GM19467 (cell line): ENCODE data around the gene MARCHF9.
"Not testable (repeated sequence)": the region's sequence is repeated elsewhere in the genome, so short reads cannot be mapped to it uniquely, and the experiment has no call there.

Experiments
- ATAC-seq: cut with Tn5 transposase; IDR thresholded peaks from one replicate; pipeline ENCODE4 v1.9.1; 2021; ENCODE audit warnings: mild to moderate bottlenecking, moderate library complexity; ENCODE audit not compliant: unreplicated experiment

The MARCHF9 gene, protein sequence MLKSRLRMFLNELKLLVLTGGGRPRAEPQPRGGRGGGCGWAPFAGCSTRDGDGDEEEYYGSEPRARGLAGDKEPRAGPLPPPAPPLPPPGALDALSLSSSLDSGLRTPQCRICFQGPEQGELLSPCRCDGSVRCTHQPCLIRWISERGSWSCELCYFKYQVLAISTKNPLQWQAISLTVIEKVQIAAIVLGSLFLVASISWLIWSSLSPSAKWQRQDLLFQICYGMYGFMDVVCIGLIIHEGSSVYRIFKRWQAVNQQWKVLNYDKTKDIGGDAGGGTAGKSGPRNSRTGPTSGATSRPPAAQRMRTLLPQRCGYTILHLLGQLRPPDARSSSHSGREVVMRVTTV

GRCh38 chr12:57754411-57755193 is at the start of gene MARCHF9:
MARCHF9 (plus strand) TSS chr12:57755103; CDS start chr12:57755529, 426 bp downstream.
- peak; percentile 23 for ATAC-seq

- no peak for ATAC-seq
These were observed 47.7 kb upstream of the MARCHF9 start for GRCh38 chr12:57707250-57707649.

DNA sequence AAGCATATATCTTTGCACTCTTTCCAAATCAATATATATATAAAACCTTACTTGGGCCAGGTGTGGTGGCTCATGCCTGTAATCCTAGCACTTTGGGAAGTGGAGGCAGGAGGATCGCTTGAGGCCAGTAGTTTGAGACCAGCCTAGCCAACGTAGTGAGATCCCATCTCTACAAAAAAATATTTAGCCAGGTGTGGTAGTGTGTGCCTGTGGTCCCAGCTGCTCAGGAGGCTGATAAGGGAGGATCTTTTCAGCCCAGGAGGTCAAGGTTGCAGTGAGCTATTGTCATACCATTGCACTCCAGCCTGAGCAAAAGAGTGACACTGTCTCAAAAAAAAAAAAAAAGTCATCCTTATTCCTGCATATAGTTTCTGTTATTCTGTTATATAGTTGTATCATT is 46.6 kb upstream of the MARCHF9 start:
- ATAC-seq: no peak

DNA sequence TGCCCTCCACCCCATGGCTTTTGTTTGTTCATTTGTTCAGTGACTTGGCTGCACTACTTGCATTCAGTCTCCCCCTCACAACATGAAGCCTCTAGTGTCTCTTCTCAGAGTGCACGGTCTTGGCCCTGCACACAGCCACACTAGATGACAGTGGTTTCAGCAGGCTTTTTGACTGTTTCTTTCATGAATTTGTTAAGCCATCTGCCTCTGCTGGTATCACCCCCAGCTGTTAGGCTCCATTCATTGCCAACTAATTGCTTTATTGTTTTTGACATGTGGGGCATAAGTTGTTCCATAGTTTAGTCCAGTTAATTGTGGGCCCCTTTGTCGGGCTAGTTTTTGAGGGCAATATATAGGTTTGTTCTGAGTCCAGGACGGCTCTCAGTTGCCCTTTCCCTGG is 42.2 kb upstream of the MARCHF9 start:
- no peak for ATAC-seq

GRCh38 chr12:57713209-57713608 is 41.7 kb upstream of the MARCHF9 start:
- no peak for ATAC-seq

- not testable (repeated sequence) for ATAC-seq
These were observed 39.7 kb upstream of the MARCHF9 start for GRCh38 chr12:57715036-57715748.

- ATAC-seq: no peak
These were observed 39.1 kb upstream of the MARCHF9 start for GRCh38 chr12:57715786-57716185.

- ATAC-seq: no peak
These were observed 38.6 kb upstream of the MARCHF9 start for GRCh38 chr12:57716305-57716704.

DNA sequence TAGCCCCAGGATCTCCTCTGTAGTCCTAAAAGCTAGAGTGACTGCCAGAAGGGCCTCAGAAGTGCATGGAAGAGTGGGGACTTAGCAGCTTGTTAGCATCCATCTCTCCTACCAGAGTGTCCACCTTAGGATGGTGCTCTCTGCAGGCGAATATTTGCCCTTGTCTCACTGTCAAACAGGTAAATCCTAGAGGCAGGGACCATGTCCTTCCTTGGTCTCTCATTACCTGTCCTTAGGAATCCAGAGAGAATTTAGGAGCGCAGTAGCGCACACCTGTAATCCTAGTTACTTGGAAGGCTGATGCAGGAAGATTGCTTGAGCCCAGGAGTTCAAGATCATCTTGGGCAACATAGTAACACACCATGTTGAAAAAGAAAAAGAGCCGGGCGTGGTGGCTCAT is 37.8 kb upstream of the MARCHF9 start:
- no peak for ATAC-seq

DNA sequence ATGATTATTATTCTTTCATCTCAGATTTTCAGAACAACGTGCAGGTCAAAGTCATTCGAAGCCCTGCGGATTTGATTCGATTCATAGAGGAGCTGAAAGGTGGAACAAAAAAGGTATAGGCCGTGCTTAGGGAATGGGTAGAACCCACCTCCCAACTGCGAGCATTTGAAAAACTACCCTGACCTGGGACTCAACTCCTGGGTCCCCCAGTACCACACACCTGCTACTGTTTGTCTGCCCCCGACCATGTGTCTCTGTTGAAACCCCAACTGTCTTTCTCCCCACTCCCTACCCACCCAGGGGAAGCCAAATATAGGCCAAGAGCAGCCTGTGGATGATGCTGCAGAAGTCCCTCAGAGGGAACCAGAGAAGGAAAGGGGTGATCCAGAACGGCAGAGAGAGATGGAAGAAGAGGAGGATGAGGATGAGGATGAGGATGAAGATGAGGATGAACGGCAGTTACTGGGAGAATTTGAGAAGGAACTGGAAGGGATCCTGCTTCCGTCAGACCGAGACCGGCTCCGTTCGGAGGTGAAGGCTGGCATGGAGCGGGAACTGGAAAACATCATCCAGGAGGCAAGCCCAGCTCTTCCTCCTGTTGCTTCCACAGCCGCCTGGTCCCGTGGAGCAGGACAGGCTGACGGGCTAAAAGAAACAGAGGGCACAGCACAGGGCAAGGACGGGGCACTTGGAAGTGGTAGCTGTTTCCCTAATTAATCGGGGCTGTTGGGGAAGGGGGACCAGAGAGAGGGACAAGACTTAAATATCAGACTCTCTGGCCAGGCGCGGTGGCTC is 36.9 kb upstream of the MARCHF9 start:
- ATAC-seq: no peak

DNA sequence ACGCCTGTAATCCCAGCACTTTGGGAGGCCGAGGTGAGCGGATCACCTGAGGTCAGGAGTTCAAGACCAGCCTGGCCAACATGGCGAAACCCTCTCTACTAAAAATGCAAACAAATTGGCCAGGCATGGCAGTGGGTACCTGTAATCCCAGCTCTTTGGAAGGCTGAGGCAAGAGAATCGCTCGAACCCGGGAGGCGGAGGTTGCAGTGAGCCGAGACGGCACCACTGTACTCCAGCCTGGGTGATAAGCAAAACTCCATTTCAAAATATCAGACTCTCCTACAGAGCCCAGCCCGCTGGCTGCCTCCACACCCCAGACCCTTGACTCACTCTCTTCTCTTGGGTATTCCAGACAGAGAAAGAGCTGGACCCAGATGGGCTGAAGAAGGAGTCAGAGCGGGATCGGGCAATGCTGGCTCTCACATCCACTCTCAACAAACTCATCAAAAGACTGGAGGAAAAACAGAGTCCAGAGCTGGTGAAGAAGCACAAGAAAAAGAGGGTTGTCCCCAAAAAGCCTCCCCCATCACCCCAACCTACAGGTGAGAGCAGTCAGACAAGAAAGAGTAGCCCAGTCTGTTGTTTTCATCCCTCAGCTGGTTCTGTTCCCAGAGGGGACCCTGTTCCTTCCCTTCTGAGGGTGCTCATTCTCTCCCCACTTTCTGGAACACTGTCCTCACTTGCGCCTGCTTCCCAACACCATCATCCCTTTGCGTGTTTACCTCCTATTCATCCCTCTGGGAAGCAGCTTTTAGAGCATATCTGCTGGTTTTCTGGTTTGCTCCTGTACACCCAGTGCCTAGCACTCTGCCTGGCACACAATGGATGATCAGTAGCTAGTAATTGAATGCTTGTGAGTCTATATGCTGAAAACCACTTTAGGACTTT is 36.0 kb upstream of the MARCHF9 start:
- no peak for ATAC-seq

- ATAC-seq: no peak
These were observed 34.9 kb upstream of the MARCHF9 start for GRCh38 chr12:57719777-57720605.

DNA sequence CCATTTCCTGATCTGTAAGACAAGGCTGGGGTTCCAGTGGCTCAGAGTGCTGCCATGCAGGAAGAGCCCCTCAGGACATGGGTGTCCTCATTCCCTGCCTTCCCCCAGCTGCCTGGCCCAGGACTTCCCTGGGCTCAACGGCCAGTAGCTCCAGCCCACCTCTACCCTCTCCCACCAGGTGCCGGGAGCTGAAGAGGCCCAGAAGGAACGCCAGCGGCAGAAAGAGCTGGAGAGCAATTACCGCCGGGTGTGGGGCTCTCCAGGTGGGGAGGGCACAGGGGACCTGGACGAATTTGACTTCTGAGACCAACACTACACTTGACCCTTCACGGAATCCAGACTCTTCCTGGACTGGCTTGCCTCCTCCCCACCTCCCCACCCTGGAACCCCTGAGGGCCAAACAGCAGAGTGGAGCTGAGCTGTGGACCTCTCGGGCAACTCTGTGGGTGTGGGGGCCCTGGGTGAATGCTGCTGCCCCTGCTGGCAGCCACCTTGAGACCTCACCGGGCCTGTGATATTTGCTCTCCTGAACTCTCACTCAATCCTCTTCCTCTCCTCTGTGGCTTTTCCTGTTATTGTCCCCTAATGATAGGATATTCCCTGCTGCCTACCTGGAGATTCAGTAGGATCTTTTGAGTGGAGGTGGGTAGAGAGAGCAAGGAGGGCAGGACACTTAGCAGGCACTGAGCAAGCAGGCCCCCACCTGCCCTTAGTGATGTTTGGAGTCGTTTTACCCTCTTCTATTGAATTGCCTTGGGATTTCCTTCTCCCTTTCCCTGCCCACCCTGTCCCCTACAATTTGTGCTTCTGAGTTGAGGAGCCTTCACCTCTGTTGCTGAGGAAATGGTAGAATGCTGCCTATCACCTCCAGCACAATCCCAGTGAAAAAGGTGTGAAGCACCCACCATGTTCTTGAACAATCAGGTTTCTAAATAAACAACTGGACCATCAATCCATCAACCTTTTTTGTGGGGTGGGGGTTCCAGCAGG is 34.0 kb upstream of the MARCHF9 start:
- ATAC-seq: no peak

DNA sequence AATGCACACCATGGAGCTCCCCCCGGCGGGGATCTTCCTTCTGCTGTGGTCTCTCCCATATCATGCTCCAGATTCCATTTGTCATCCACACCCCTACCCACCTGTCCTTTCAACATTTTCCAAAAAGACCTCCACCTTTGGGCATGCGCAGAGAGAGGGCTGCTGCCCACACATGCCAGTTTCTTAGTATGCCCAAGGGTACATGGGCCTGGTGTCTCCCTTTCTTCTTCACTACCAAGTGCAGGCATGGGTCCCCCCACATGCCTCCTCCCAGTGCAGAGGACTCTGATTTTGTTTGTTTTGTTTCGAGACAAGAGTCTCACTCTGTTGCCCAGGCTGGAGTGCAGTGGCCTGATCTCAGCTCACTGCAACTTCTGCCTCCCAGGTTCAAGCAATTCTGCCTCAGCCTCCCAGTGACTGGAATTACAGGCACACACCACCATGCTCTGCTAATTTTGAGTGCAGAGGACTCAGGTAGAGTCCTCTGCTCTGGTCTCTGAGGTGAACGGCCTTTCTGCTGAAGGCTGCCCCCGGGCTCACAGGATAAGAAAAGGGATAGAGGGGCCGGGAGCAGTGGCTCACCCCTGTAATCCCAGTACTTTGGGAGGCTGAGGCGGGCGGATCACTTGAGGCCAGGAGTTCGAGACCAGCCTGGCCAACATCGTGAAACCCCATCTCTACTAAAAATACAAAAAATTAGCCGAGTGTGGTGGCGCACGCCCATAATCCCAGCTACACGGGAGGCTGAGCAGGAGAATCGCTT is 32.9 kb upstream of the MARCHF9 start:
- ATAC-seq: not testable (repeated sequence)

- no peak for ATAC-seq
These were observed 31.9 kb upstream of the MARCHF9 start for GRCh38 chr12:57722716-57723629.

DNA sequence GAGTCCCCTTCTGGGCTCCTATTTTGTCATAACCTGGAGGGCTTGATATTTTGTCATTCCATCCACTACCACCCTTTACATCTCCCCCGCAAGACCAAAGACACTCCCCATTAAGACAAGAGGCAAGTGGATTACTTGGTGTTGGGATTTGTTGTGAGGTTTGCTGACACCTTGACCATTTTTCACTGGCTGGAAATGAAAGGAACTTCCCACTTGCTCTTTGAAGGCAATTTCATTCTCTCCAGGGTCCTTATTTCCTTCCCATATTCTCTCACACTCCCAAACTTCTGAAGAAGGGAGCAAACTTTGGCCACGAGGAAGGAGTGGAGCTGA is 31.3 kb upstream of the MARCHF9 start:
- ATAC-seq: no peak
